NOMO-1 treated with DMSO at 0.1 percent for 48 hours (cell line): ENCODE data around the gene GTF3A.
"Not testable (repeated sequence)": the region's sequence is repeated elsewhere in the genome, so short reads cannot be mapped to it uniquely, and the experiment has no call there.

Experiments
- DNase-seq: peaks from one replicate; lab custom pipeline; 2025; ENCODE audit not compliant: unreplicated experiment; lab: John Stamatoyannopoulos, UW

Gene GTF3A

DNA sequence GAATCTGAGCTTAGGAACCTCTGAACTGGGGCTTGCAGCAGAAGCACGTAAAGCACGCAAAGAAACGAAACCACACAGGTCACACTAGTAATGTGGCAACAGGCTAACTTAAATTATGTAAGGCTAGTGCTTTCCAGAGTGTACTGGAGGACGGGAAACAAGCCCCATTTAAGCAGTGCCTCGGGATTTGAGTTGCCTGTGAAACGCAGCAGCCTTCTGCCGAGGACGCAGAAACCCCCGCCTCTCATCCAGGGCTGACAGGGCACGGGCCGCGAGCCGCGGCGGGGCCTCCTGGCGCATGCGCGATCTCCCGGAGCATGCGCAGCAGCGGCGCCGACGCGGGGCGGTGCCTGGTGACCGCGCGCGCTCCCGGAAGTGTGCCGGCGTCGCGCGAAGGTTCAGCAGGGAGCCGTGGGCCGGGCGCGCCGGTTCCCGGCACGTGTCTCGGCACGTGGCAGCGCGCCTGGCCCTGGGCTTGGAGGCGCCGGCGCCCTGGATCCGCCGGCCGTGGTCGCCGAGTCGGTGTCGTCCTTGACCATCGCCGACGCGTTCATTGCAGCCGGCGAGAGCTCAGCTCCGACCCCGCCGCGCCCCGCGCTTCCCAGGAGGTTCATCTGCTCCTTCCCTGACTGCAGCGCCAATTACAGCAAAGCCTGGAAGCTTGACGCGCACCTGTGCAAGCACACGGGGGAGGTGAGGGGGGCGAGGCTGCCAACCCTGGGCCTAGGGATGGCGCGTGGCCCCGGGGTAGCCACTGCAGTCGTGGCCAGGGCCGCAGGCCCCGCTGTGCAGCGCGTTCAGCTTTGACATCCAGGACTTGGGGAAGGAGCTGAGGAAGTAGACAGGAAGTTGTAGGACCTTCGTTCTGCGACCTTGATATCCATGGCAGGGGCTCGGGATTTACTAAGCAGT lies at the start of gene GTF3A:
Gene GTF3A, plus strand, starts transcription at position 374 of the 912 bp plus-strand sequence.
- peak; percentile 95 for DNase-seq

DNA sequence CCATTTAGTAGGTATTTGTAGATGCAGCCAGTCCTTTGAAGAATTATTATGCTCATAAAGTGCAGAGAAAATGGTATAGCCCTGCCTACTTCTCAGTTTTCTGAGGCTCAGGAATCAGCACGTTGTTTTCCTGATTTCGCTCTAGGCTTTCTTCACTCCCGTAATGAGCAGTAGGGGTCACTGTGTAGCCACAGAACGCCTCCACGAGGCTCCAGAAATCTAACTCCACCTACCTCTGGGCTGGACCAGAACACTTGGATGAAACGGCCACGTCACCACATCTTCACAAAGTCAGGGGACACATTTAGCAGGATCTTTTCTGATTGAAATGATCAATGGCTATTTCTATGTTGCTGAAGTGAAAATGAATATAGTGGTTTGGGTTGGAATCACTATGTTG lies 49.8 kb upstream of the GTF3A start:
- DNase-seq: peak; percentile 80

- DNase-seq: peak; percentile 41
Measured at GRCh38 chr13:27375686-27376326, 48.6 kb upstream of the GTF3A start.

GRCh38 chr13:27379126-27379525 lies 45.3 kb upstream of the GTF3A start:
- DNase-seq: no peak

DNA sequence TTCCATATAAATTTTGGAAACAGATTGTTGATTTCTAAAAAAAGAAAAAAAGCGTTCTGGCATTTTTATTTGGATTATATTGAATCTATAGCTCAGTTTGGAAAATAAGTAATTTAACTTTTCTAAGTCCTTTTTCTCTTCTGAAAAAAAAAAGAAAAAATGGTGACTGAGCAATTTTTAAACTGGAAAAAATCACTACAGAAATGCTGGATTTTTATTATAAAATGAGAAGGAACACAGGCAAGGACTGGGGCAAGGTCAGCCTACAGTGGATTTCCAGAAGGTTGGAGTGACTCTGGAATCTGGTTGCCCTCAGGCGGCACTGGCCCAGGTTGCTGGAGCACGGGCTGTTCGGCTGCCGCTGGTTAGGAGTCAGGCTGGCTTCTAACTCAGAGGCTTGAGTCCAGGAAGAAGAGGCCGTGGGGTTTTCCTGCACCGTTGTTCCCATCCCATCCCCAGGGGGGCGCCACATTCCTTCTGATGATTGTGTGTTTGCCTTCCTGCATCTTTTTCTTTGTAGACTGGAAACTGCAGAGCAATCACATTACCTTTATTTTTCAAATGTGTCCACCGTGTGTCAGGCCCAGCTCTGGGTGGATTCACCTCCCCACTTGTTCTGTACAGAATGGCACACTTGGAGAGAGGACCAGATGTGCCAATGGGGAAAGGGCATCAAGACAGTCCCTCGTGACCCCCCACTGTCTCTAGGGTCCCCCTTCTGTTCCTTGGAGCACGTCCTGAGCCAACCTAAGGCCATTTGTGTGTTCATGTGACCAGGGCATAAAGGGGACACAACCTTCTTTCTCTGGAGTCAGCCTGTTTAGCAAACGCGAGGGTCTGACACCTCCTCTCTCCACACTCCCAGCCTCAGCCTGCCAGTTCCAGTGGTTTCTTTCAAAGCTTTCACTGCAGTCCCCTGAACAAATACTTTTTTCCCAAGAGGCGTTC lies 44.5 kb upstream of the GTF3A start:
- peak; percentile 83 for DNase-seq

DNA sequence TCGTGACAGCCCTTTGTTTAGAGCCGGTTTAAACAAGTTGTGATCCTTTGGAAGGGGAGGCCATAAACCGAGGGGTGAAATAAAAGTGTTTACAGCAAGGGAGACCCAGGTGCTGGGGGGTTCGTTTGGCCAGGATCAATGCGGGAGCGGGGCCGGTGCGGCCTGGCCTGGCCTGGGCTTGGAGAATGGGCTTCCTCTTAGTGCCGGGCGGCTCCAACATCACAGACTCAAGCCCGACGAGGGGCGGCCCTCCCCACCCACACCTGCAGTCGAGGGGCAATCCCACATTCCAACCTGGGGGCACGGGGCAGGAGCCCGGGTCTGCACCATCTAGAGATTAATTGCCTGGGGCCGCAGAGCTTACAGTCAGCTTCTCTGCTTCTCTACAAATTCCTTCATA lies 42.8 kb upstream of the GTF3A start:
- DNase-seq: no peak

- no peak for DNase-seq
Measured at GRCh38 chr13:27383104-27383921, 41.1 kb upstream of the GTF3A start.

GRCh38 chr13:27384285-27384684 lies 40.1 kb upstream of the GTF3A start:
- DNase-seq: no peak

DNA sequence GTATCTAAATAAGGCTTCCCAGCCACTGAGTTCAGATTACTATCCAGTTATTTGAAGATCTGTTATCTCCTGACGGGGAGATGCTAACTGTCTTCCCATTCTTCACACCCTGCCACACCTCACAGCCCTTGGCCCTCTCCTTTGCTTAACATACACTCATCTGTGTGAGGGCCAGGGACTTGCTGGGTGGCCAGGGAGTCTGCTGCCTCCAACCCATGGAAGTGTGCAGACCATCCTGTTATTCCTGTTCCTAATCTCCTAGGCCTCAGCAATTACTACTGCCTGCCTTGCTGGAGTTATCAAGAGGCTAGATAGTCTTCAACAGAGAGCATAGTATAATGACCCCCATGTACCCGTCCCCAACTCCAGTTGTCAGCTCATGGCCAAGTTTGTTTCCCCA lies 36.2 kb upstream of the GTF3A start:
- no peak for DNase-seq

GRCh38 chr13:27389891-27390290 lies 34.5 kb upstream of the GTF3A start:
- no peak for DNase-seq

- DNase-seq: peak; percentile 53
Measured at GRCh38 chr13:27391471-27391870, 32.9 kb upstream of the GTF3A start.

DNA sequence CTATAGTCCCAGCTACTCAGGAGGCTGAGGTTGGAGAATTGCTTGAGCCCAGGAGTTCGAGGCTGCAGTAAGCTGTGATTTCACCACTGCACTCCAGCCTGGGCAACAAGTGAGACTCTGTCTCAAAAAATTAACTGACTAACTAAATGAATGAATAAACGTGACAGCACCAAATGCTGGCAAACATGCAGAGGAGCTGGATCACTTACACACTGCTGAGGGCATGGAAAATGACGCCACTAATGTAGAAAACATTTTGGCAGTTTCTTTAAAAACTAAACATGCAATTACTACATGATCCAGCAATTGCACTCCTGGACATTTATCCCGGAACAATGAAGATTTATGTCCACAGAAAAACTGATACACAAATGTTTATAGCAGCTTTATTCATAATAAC lies 31.3 kb upstream of the GTF3A start:
- no peak for DNase-seq

- no peak for DNase-seq
Measured at GRCh38 chr13:27395007-27395510, 29.4 kb upstream of the GTF3A start.

DNA sequence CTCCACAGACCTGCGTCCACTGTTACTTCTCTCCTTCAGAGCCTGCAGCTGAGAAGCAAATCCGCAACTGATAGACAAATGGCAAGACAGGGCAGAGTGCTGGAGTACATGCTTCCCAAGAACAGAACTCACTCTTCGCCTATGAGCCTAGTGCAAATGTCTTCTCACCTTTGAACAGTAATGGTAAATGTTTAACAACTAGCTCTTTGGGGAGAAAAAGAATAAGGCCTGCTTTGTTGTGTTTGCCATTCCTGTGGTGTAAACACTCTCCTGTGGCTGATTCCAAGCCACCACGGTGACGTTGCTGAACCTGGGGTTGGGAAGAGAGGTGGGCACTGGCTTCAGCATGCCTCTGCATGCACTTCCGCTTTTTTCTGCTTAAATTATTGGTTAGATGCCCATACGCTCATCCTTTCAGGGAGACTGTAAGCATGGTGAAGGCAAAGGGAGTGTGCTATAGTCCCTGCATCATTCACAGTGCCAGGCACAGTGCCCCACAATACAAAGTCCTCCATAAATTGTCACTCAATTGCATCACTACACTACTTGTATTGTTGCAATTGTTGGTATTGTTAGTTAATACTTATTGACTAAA lies 28.1 kb upstream of the GTF3A start:
- DNase-seq: no peak

DNA sequence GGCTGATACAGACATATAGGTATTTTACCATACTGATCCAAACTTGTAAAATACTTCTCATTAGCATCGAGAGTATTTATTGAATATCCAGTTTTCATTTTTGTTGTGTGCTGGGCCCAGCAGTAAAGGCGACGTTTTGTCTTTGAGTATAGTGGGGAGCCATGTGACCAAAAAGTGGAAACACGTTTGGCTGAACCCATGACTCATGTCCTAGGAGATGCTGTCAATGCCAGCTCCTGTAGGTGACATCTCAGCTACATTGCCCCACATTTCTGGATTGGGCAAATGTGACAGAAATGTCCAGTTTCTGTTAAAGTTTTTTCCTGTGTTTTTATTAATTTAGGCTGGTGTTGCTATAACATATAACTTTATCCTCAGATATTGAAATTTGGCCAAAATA lies 26.1 kb upstream of the GTF3A start:
- no peak for DNase-seq

- not testable (repeated sequence) for DNase-seq
Measured at GRCh38 chr13:27400405-27400804, 24.0 kb upstream of the GTF3A start.

DNA sequence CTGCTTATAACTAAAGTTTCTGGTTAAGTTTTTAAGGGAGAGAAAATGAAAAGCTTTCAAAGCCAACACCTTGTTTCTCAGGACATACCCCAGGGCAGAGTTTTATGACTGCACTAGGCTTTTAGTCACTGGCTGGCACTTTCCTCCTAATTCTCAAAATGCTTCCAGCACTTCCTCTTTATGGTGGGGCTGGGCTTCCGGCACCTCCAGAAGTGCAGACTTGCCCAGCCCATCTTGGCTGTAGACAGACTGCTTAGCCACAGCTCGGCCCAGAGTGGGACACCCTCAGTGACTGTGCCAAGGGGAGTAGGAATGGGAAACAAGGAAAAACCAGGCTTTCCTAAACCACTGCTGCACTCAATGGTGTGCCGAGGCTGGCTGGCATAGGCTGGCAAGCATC lies 23.2 kb upstream of the GTF3A start:
- DNase-seq: peak; percentile 85

DNA sequence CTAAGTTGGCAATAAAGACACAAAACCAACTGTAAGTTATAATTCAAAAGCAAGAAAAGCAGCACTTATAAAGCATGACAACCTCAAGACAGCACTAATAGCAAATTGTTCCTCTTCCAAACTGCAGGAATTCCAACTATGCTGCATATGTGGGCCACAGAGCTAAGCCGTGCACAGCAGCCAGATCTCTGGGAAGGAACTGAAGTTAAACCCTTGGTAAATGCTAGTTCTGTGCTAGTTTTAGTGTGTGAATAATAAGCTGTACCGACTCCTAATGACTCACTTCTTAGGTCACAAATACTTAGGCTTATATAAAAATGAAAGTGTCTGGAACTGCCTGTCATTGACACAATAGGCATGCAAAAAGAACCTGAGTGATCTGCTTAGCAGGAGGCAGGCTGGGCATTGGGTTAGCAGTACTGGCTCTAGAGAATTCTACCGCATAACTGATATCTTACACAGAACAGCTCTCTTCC lies 21.2 kb upstream of the GTF3A start:
- DNase-seq: no peak

DNA sequence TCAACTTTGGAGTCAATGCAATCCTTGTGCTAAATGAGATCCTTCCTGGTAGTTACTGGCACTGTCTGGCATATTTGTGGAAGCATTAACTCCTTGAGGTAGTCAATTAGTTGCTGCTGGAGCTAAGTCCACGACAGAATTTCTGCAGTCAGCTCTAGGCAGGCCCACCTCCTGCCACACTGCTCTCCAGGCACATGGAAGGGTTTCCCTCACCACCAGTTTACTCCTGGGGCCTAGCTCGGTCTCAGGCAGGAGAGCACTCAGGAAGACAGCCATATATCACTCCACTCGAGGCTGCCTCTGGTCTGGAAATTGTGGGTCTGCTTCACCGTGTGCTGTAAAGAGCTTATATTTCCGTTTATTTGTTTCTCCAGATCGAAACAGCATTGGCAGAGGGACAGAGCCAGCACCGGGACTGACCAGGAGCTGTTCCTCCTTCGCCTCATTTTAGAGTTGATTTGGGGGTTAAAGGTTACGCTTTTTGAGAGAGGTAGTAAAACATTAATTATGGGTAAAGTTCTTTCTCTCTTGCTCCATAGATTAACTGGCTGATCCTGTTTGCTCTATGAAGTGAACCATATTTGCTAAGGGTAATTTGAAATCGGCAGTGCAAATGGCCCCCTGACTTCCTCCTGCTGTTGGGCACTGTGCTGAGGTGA lies 20.6 kb upstream of the GTF3A start:
- DNase-seq: no peak
